NCI-H2196 treated with DMSO at 0.1 percent for 48 hours (cell line): ENCODE data around the gene EPB41L5.
"Not testable (repeated sequence)": the region's sequence is repeated elsewhere in the genome, so short reads cannot be mapped to it uniquely, and the experiment has no call there.

ENCODE experiments used
- DNase-seq: peaks from one replicate; lab custom pipeline; 2025; ENCODE audit not compliant: unreplicated experiment; lab: John Stamatoyannopoulos, UW

Gene EPB41L5

DNA sequence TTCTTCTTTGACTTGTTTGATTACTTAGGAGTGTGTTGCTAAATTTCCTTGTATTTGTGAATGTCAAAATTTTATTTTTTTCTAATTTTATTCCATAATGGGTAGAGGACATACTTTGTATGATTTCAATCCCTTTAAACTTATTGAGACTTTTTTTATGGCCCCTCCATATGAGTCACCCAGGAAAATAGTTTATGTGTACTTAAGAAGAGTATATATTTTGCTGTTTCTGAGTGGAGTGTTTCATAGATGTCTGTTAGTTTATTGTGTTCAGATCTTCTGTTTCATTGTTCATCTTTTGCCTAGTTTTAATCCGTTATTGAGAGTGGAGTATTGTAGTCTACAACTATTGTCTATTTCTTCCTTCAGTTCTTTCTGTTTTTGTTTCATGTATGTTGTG, 81.9 kb downstream of the EPB41L5 start:
- no peak for DNase-seq

DNA sequence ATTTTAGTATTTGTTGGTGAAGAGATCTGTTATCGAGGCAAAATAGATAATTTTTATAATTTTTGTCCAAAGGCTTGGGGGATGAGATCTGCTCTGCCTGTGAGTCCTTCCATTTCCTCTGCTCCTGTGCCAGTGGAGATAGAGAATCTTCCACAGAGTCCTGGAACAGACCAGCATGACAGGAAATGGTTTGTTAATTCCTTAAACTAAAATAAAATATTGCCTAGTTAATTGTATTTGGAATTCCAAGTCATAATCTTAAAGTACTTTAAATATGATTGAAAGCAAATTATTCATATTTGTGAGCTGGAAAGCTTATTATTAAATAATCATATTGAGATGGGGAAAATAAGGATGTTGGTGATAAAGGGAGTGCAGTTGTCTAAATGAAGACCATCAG, 87.8 kb downstream of the EPB41L5 start:
- no peak for DNase-seq

DNA sequence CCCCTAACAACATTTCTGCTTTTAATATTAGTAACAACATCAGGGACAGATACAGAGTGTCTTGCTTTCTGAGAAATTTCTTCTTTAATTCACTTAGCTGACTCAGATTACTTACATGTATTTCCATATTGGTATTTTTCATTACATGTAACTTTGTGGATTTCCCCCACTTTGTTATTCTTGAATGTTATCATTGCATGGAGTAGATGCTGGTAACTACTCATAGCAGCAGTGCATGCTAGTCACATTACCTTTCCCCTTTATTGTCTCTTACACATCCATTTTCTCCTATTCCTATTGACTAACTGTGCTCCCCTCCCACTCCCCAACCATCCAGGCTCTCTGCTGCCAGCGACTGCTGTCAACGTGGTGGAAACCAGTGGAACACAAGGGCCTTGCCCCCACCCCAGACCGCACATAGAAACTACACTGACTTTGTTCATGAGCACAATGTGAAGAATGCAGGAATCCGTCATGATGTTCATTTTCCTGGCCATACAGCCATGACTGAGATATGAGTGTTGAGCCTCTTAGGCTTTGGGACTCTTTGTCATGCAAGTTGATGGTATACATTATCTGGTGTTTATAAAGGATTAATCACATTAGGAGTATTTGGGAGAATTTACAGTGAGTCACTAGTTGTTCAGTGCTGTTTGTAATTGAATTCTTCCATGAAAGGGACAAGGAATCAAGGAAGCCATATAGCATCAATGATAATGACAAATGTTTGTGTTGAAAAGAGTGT, 91.0 kb downstream of the EPB41L5 start:
- no peak for DNase-seq

DNA sequence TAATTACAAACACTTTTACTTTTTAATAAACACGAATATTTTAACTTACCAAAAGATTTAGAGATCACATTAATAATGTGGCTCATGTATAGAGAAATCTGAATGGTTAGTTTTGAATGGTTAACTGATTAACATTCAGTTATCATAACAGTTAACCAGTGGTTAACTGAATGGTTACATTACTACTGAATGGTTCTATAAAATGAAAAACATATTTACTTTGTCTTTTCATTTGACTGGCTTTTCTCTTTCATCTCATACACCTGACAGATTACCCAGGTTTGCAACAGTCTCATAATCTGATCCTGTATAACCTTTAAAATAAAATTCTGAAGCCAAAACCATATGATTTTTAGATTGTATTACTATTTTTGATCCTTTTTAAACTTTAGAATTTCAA, 91.9 kb downstream of the EPB41L5 start:
- no peak for DNase-seq

DNA sequence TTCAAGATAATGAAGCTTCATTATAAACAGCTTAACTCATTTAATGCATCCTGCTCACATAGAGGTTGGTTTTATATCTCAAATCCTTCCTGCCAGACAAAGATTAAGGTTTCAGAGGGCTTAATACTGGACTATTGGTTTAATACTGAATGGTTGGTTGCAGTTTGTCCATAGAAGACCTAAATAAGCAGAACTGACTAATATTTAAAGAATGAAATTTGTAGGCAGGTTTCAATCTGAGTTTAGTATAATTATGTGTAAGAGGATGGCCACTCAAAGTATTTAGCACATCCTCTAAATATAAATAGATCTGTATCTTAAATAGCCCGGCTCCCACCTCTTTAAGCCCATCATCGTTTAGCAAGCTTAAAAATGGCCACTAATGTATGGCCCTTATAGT, 92.5 kb downstream of the EPB41L5 start:
- no peak for DNase-seq

DNA sequence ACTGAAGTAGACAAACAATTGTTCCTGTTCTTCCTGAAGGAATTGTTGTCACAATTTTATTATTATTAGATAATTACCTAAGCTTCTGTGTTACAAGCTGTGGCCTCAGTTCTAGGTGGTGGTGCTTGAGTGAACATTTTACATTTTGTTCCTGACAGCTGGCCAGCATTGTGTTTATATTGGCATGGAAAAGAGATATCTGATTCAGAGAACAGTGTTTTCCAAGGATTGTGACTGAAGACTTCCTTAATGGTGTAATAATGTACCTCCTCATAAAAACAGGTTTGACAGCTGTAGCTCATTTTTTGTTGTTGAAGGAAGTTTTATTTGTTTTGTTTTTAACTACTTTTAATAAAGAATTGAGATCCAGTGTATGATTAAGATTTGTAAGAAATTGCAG, 95.2 kb downstream of the EPB41L5 start:
- peak; percentile 66 for DNase-seq

DNA sequence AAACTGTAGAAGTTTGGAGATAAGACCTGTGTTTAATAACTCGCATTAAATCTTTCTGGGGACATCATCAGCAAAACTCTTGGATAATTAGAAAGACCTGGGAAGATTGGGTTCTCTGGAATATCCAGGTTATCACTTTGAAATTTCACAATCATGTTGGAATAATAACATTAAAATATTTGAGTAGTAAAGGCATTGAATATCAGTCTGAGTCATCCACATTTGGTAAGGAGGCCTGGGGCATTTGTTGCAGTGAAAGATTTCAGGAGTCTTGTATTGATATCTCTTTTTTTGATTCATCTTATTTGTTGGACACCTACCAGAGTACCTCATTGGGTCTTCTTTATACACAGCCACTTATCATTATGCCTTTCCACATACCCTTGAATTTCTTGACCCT, 95.9 kb downstream of the EPB41L5 start:
- DNase-seq: no peak

DNA sequence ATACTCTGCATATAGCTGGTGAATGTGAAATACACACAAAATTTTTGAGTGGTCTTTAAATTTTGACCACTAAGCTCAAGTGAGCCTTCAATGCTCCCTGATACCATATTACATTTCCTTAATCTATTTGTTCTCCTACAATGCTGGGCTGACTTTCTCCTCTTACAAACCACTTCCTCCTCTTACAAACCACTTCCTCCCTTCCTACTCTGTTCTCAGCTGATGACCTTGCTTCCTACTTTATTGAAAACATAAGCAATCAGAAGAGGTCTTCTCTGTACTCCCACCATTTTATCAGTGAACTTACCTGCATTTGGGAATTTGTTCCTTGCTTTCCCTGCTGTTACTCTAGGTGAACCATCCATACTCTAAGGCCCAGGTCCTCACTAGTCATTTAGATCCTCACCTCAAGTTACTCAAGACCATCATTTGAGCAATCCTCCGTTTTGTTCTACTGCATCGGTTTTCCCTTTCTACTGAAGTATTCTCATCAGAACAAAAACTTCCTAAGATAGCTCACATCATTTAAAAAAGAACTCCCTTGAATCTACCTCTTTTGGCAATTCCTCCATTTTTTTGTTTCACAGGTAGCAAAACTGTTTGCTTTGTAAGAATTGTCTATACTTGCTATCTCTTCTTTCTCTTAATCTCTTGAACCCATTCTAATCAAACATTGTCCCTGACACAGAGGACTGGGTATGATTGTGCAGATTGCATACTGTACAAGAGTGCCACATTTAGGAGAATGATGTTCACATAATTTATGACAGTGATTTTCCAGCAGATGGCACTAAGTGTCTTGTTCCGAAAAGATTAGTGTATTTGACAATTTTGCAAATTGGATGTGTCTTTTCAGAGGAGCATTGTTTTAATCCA, 96.5 kb downstream of the EPB41L5 start:
- peak; percentile 19 for DNase-seq

DNA sequence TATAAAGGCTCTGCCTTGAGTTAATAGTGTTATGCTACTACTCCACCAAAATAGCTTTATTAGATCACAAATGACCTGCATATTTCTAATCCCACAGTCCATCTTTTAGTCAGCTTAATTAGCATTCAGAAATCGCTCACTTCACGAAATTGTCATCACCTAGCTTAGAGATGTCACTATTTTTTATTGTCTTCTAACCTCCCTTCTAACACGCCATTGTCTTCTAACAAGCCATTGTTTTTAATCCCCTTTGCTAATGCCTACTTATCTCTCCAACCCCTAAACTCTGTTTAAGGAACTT, 97.1 kb downstream of the EPB41L5 start:
- DNase-seq: no peak

DNA sequence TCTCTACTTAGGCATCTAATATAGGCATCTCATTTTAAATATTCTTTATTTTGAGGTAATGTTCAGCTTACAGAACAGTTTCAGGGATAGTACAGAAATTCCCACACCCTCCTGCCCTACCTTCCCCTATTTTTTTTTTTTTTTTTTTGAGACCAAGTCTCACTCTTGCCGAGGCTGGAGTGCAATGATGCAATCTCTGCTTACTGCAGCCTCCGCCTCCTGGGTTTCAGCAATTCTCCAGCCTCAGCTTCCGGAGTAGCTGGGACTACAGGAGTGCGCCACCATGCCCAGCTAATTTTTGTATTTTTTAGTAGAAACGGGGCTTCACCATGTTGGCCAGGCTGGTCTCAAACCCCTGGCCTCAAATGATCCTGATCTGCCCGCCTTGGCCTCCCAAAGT, 97.6 kb downstream of the EPB41L5 start:
- DNase-seq: no peak

DNA sequence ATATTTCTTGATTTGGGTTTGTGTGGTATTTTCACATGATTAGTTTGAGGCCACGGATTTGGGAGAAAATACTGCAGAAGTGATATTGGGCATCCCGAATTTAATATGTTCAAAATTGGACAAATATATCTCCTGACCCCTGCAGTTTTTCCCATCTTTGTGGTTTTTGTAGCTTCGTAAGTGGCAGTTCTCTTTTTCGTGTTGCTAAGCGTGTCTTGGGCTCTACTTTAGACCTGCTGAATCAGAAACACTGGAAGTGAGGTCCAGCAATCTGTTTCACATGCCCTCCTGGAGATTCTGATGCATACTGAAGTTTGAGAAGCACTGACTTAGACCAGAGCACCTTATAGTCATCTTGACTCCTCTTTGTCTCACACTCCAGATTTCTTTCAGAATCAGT, 98.3 kb downstream of the EPB41L5 start:
- DNase-seq: no peak

DNA sequence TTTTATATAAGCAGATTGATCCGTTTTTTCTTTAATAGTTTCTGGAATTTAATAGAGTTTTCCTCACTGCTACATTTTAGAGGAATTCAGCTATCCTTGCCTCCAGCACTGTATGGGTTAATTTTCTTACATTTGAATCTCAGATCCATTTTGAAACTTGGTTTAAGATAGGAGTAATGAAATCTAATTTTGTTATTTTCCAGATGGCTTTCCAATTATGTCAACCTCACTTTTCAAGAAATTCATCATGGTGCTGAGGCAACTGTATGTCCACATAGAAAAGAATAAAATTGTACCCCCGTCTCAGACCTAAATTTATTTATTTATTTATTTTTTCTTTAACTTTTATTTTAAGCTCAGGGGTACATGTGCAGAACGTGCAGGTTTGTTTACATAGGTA, 105.1 kb downstream of the EPB41L5 start:
- no peak for DNase-seq

DNA sequence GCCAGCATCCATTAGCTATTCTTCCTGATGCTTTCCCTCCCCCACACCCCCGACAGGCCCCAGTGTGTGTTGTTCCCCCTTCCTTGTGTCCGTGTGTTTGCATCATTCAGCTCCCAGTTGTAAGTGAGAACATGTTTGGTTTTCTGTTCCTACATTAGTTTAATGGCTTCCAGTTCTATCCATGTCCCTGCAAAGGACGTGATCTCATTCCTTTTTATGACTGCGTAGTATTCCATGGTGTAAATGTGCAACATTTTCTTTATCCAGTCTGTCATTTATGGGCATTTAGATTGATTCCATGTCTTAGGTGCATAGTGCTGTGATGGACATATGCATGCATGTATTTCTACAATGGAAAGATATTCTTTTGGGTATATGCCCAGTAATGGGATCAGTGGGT, 105.6 kb downstream of the EPB41L5 start:
- no peak for DNase-seq

DNA sequence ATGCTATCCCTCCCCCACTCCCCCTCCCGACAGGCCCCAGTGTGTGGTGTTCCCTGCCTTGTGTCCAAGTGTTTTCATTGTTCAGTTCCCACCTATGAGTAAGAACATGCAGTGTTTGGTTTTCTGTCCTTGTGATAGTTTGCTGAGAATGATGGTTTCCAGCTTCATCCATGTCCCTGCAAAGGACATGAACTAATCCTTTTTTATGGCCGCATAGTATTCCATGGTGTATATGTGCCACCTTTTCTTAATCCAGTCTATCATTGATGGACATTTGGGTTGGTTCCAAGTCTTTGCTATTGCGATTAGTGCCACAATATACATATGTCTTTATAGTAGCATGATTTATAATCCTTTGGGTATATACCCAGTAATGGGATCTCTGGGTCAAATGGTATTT, 108.5 kb downstream of the EPB41L5 start:
- not testable (repeated sequence) for DNase-seq

DNA sequence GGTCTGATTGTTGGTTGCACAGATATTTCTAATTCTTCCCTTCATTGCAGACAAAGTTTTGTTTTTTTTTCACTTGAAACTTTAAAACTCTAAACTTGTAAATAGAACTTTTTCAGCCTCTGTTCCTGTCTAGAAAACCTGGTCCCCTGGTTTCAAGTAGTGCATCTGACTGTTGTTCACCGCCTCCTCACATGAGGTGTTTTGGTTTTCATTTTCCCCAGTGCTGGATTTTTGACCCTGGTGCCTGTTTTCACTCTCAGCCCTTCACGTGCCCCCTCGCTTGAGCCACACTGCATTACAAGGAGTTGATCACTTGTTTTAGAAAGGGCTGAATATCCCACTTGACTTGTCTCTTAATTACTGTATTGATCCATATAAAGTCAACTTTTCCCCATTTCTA, 110.2 kb downstream of the EPB41L5 start:
- no peak for DNase-seq

DNA sequence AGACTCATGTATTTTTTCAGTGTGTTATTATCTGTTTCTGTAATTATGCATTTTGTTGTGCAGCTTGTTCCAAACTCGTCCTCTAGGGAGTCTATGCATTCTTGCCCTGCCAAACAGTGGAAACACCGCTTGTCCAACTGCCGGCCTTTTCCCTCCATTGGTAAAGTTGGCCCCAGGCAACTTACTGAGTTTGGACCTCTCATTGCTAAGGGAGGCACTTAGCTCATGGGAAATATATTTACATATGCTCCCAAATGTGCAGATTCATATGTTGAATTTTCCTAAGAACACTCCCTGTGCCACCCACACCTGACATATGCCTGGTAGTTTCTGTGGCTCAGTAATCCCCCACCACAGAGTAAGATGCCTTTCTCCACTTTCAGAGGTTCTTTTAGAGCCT, 112.3 kb downstream of the EPB41L5 start:
- no peak for DNase-seq

DNA sequence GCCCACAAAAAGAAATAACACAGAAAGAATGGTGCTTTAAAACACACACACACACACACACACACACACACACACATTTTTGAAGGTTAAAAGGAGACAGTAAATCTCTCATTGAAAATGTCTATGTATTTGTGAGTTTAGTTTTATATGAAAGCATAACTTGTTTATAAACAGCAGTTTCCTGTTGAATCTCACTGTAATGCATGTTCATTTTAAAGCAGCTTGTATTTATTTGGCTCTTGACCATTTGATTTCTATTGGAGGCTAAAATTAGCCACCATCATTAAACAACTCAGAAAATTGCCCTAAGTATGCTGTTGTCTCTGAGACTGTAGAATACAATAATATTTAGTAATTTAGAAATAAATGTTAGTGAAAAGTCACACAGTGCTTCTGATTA, 115.3 kb downstream of the EPB41L5 start:
- DNase-seq: no peak

DNA sequence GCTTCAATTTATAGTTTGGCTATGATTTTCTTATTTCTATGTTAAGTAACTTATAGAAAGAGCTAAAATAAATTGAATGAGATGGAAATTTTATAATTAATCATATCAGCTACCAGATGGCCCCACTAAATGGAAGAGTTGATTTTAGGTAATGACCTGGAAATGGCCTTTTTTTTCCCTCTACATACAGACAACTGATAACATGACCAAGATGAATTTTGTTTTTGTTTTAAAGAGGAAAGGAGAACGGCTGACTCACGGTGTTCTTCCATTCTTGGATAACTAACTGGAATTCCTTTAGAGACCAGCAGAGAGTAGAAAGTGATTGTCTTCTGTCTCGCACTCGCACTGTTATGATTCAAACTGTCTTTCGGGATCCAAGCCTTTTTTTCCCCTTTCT, 119.3 kb downstream of the EPB41L5 start:
- no peak for DNase-seq

DNA sequence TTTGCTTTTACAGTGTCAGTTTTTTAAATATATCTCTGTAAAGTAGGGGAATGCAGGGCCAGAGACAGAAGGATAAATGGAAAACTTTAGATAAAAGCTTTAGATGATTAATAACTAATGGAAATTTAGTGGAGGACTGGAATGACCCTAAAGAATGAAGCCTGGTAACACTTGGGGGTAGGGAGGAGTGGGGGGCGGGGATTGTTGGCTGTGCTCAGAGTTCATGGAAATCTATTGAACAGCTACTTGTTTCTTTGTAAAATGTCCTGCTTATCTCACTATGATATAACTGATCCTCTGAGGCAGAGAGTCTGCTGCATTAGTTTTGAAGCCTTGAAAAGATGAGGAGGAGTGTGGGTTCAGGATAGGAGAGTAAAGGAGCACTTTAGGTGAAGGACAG, 119.8 kb downstream of the EPB41L5 start:
- DNase-seq: no peak

DNA sequence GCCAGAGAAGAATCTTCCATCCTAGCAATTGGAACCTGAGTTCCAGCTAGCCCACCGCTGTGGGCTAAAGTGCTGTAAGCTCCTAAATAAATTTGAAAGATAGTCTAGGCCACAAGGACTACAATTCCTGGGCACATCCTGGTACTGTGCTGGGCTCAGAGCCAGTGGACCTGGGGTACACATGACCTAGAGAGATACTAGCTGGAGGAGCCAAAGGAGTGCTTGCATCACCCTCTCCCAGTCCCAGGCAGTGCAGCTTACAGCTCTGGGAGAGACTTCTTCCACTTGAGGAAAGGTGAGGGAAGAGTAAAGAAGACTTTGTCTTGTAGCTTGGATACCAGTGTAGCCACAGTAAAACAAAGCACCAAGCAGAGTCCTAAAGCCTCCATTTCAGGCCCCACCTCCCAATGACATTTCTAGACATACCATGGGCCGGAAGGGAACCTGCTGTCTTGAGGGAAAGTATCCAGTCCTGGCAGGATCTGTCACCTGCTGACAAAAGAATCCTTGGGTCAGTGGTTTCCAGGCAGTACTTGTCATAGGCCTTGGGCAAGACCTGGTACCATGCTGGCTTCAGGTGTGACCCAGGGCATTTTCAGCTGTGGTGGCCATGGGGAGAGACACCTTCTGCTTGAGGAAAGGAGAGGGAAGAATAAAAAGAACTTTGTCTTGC, 120.8 kb downstream of the EPB41L5 start:
- DNase-seq: no peak

DNA sequence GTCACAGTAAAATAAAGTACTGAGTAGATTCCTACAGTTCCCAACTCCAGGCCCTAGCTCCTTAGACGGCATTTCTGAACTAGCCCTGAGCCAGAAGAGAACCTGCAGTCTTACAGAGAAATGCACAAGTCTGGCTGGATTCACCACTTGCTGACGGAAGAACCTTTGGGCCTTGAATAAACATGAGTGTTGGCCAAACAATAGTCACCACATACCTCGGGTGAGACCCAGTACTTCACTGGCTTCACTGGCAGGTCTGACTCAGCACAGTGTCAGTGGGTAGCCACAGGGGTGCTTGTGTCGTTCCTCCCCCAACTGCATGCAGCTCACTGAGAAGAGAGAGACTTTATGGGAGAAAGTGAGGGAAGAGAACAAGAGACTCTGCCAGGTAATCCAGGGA, 121.4 kb downstream of the EPB41L5 start:
- DNase-seq: no peak

DNA sequence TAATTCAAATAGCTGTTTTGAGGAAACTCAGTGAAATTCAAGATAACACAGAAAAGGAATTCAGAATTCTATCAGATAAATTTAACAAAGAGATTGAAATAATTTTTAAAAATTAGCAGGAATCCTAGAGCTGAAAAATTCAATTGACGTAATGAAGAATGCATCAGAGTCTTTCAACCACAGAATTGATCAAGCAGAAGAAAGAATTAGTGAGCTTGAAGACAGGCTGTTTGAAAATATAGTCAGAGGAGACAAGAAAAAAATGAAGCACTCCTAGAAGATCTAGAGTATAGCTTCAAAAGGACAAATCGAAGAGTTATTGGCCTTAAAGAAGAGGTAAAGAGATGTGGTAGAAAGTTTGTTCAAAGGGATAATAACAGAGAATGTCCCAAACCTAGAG, 122.1 kb downstream of the EPB41L5 start:
- not testable (repeated sequence) for DNase-seq
